Astrocyte (in vitro differentiated cells and primary cell): ENCODE measurements around the gene MED13L. TPM values are rescaled to one million over a fixed set of nuclear protein-coding genes. Genes with fewer than 3 reads are reported as not detected.

Source experiments
- DNase-seq: peaks from one replicate; pipeline ENCODE4 v3.0.0-alpha.2; 2010; ENCODE audit warnings: low read depth
- FAIRE-seq: peaks from 2 replicates; lab custom pipeline; 2011; peaks lifted over from hg19 to GRCh38; lab: Jason Lieb, UNC
- H2AFZ ChIP-seq: 2 replicates; pipeline ENCODE4 v1.6.0; 2012; ENCODE audit warnings: low read depth, low read length, inconsistent platforms
- H3K27ac ChIP-seq: 2 replicates; pipeline ENCODE4 v1.5.1; 2011; ENCODE audit warnings: low read depth, low read length, inconsistent platforms
- H3K27me3 ChIP-seq: 2 replicates; pipeline ENCODE4 v1.6.0; 2011; ENCODE audit warnings: low read length, inconsistent platforms; ENCODE audit not compliant: insufficient read depth
- H3K36me3 ChIP-seq: 2 replicates; pipeline ENCODE4 v1.5.1; 2011; ENCODE audit warnings: low read length, inconsistent platforms; ENCODE audit not compliant: insufficient read depth
- H3K4me1 ChIP-seq: 2 replicates; pipeline ENCODE4 v1.5.1; 2011; ENCODE audit warnings: low read length, inconsistent platforms; ENCODE audit not compliant: insufficient read depth
- H3K4me2 ChIP-seq: 2 replicates; pipeline ENCODE4 v1.6.0; 2012; ENCODE audit warnings: low read length, inconsistent platforms
- H3K4me3 ChIP-seq: 2 replicates; pipeline ENCODE4 v1.5.1; 2011; ENCODE audit warnings: low read depth, mild to moderate bottlenecking, low read length, inconsistent platforms; ENCODE audit not compliant: insufficient read depth
- H3K79me2 ChIP-seq: 2 replicates; pipeline ENCODE4 v1.6.0; 2012; ENCODE audit warnings: mild to moderate bottlenecking, low read length, inconsistent platforms; ENCODE audit not compliant: insufficient read depth
- H3K9ac ChIP-seq: 2 replicates; pipeline ENCODE4 v1.6.0; 2012; ENCODE audit warnings: mild to moderate bottlenecking, low read length, inconsistent platforms
- H3K9me3 ChIP-seq: 2 replicates; pipeline ENCODE4 v1.5.1; 2012; ENCODE audit warnings: low read depth, mild to moderate bottlenecking, low read length, inconsistent platforms; ENCODE audit not compliant: insufficient read depth
- H4K20me1 ChIP-seq: 2 replicates; pipeline ENCODE4 v1.6.0; 2012; ENCODE audit warnings: low read length, inconsistent platforms; ENCODE audit not compliant: insufficient read depth
- H3K27ac Mint-ChIP-seq: one replicate; pipeline ENCODE4 v1.8.0; 2021; ENCODE audit warnings: mild to moderate bottlenecking, mixed read lengths; ENCODE audit not compliant: unreplicated experiment
- H3K27me3 Mint-ChIP-seq: one replicate; pipeline ENCODE4 v1.8.0; 2021; ENCODE audit warnings: low read depth, mixed read lengths; ENCODE audit not compliant: unreplicated experiment
- H3K36me3 Mint-ChIP-seq: one replicate; pipeline ENCODE4 v1.8.0; 2021; ENCODE audit warnings: low read depth, mixed read lengths; ENCODE audit not compliant: unreplicated experiment
- H3K4me1 Mint-ChIP-seq: one replicate; pipeline ENCODE4 v1.8.0; 2021; ENCODE audit warnings: low read depth, mixed read lengths; ENCODE audit not compliant: unreplicated experiment
- H3K4me3 Mint-ChIP-seq: one replicate; pipeline ENCODE4 v1.8.0; 2021; ENCODE audit warnings: mild to moderate bottlenecking, moderate library complexity, mixed read lengths; ENCODE audit not compliant: unreplicated experiment
- H3K9me3 Mint-ChIP-seq: one replicate; pipeline ENCODE4 v1.8.0; 2021; ENCODE audit warnings: mild to moderate bottlenecking, mixed read lengths; ENCODE audit not compliant: unreplicated experiment
- EZH2 ChIP-seq: IDR thresholded peaks from 2 replicates; pipeline ENCODE4 v1.6.1; 2012; ENCODE audit warnings: mild to moderate bottlenecking, low read length, inconsistent platforms; ENCODE audit not compliant: insufficient read depth
- total RNA-seq: library from RNA; stranded (reverse); gene quantifications from 2 replicates; pipeline ENCODE4 v1.2.1, GENCODE V29; 2021
- TF ChIP-seq, protein P1 (sequence below): IDR thresholded peaks from 2 replicates; pipeline ENCODE4 v1.5.1; 2011; ENCODE audit warnings: low read depth, mild to moderate bottlenecking, inconsistent platforms, low read length, moderate library complexity; ENCODE audit not compliant: insufficient read depth

MED13L gene
- total RNA-seq, 1 donor from 2014 or later, result 153 TPM

- H4K20me1 ChIP-seq, result peaks cover 92% of the 10 kb centered on the region
- Mint-ChIP-seq H3K27me3 (no peaks in the 10 kb centered on the region), H3K4me3 (peak overlapping the region; percentile 35), H3K36me3 (no peaks in the 10 kb centered on the region), H3K4me1 (peaks cover 35% of the 10 kb centered on the region), H3K9me3 (no peaks in the 10 kb centered on the region), H3K27ac (peak overlapping the region; percentile 65)
- no peak overlapping the region for H2AFZ ChIP-seq
- no peak overlapping the region for H3K27ac ChIP-seq
- FAIRE-seq (peak; percentile 87), DNase-seq (peak; percentile 77)
- no peak overlapping the region for H3K4me3 ChIP-seq
- H3K27me3 ChIP-seq, result no peaks in the 10 kb centered on the region
- H3K4me1 ChIP-seq, result peaks cover 11% of the 10 kb centered on the region
- TF ChIP-seq, protein P1, sequence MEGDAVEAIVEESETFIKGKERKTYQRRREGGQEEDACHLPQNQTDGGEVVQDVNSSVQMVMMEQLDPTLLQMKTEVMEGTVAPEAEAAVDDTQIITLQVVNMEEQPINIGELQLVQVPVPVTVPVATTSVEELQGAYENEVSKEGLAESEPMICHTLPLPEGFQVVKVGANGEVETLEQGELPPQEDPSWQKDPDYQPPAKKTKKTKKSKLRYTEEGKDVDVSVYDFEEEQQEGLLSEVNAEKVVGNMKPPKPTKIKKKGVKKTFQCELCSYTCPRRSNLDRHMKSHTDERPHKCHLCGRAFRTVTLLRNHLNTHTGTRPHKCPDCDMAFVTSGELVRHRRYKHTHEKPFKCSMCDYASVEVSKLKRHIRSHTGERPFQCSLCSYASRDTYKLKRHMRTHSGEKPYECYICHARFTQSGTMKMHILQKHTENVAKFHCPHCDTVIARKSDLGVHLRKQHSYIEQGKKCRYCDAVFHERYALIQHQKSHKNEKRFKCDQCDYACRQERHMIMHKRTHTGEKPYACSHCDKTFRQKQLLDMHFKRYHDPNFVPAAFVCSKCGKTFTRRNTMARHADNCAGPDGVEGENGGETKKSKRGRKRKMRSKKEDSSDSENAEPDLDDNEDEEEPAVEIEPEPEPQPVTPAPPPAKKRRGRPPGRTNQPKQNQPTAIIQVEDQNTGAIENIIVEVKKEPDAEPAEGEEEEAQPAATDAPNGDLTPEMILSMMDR, result no peak
- no peak for TF ChIP-seq EZH2
- H3K79me2 ChIP-seq, result peaks cover 100% of the 10 kb centered on the region
- peak overlapping the region; percentile 60 for H3K4me2 ChIP-seq
- H3K9me3 ChIP-seq, result no peaks in the 10 kb centered on the region
- no peaks in the 10 kb centered on the region for H3K36me3 ChIP-seq
- no peak overlapping the region for H3K9ac ChIP-seq
Observed at GRCh38 chr12:116171549-116171948, 105.9 kb downstream of the MED13L start.

- H4K20me1 ChIP-seq, result peaks cover 92% of the 10 kb centered on the region
- no peak for DNase-seq
- no peak for FAIRE-seq
Observed at GRCh38 chr12:116169071-116169470, 108.4 kb downstream of the MED13L start.

DNA sequence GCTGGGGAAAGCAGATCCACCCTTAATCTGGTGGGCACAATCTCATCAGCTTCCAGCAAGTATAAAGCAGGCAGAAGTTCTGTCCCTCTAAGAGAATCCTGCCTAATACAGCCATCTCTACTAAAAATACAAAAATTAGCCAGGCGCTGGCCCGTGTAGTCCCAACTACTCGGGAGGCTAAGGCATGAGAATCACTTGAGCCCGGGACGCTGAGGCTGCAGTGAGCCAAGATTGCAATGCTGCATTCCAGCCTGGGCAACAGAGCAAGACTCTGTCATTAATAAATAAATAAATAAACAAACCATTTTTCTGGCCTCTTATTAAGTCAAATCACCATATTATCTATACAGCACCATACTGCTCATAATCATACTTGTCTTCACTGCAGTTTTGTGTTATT lies 111.2 kb downstream of the MED13L start:
- Histone ChIP-seq H3K4me3 (no peak overlapping the region), H3K4me1 (peaks cover 25% of the 10 kb centered on the region), H3K9me3 (no peaks in the 10 kb centered on the region), H3K27me3 (no peaks in the 10 kb centered on the region), H2AFZ (no peak overlapping the region), H3K36me3 (no peaks in the 10 kb centered on the region), H3K9ac (no peak overlapping the region), H4K20me1 (peaks cover 88% of the 10 kb centered on the region), H3K27ac (no peak overlapping the region), H3K79me2 (peaks cover 100% of the 10 kb centered on the region), H3K4me2 (no peak overlapping the region)
- H3K4me3 Mint-ChIP-seq, result peak overlapping the region; percentile 21
- no peaks in the 10 kb centered on the region for H3K9me3 Mint-ChIP-seq
- no peak overlapping the region for H3K27ac Mint-ChIP-seq
- TF ChIP-seq, protein P1, result no peak
- TF ChIP-seq EZH2, result no peak
- FAIRE-seq (no peak), DNase-seq (no peak)
- peaks cover 47% of the 10 kb centered on the region for H3K4me1 Mint-ChIP-seq
- no peaks in the 10 kb centered on the region for H3K36me3 Mint-ChIP-seq
- no peaks in the 10 kb centered on the region for H3K27me3 Mint-ChIP-seq

More at GRCh38 chr12:116169071-116169470, 108.4 kb downstream of the MED13L start:
- H3K27me3 Mint-ChIP-seq, result no peaks in the 10 kb centered on the region
- TF ChIP-seq EZH2, result no peak
- TF ChIP-seq, protein P1, result no peak
- H3K36me3 Mint-ChIP-seq, result no peaks in the 10 kb centered on the region
- no peak overlapping the region for H3K27ac Mint-ChIP-seq
- no peak overlapping the region for H3K4me3 ChIP-seq
- no peaks in the 10 kb centered on the region for H3K9me3 Mint-ChIP-seq
- H3K79me2 ChIP-seq, result peaks cover 100% of the 10 kb centered on the region
- no peak overlapping the region for H3K27ac ChIP-seq
- no peak overlapping the region for H3K9ac ChIP-seq
- H2AFZ ChIP-seq, result no peak overlapping the region
- H3K9me3 ChIP-seq, result no peaks in the 10 kb centered on the region
- no peaks in the 10 kb centered on the region for H3K27me3 ChIP-seq
- no peaks in the 10 kb centered on the region for H3K36me3 ChIP-seq
- H3K4me1 Mint-ChIP-seq, result peaks cover 50% of the 10 kb centered on the region
- peaks cover 29% of the 10 kb centered on the region for H3K4me1 ChIP-seq
- no peak overlapping the region for H3K4me3 Mint-ChIP-seq
- H3K4me2 ChIP-seq, result no peak overlapping the region
